Measurements from ENCODE around the gene RASL10B. TPM values are rescaled to one million over a fixed set of nuclear protein-coding genes. Genes with fewer than 3 reads are reported as not detected.

RASL10B gene
- total RNA-seq, 1 experiment from 2014 or later = 4.3 TPM

GRCh38 chr17:35774499-35774898 is 43.1 kb downstream of the RASL10B start:
- ChIA-PET POLR2A (interaction anchor here (0.6 kb wide), 1 partner anchor 34 kb away, joined by 3 read pairs; no protein-coding TSS in a partner anchor), CTCF (interaction anchor here (1.2 kb wide), 1 partner anchor 10 kb away, joined by 4 read pairs; no protein-coding TSS in a partner anchor)
- TF ChIP-seq POLR2AphosphoS5 (IDR thresholded peaks at IDR 0.05; ENCODE audit: low read depth, low read length) (no peak), CTCF (IDR thresholded peaks at IDR 0.05) (no peak), TCF7L2 (IDR thresholded peaks at IDR 0.05; ENCODE audit: low read depth, low read length) (no peak), SIN3A (IDR thresholded peaks at IDR 0.05; ENCODE audit: borderline replicate concordance, insufficient read depth, low read depth, low read length) (no peak), REST (IDR thresholded peaks at IDR 0.05; ENCODE audit: insufficient read depth in 1 of 2, low read depth in 2 of 2, low read length in 1 of 2) (no peak)
- Histone ChIP-seq H3K9me3 (ENCODE audit: control insufficient read depth, insufficient read depth, low read depth, low read length) (no peaks in the 10 kb centered on the region), H3K4me3 (ENCODE audit: low read depth in 2 of 2, low read length in 2 of 2) (no peak overlapping the region), H3K27ac (ENCODE audit: low read length) (no peak overlapping the region), H3K4me1 (ENCODE audit: control insufficient read depth, insufficient read depth, low read length) (0 out of 2 replicates have a peak, but pooled peaks cover 7% of the 10 kb centered on the region), H3K36me3 (ENCODE audit: control insufficient read depth, insufficient read depth, low read length) (no peaks in the 10 kb centered on the region), H3K27me3 (ENCODE audit: control insufficient read depth, insufficient read depth, low read length) (no peaks in the 10 kb centered on the region)
- no peak for ATAC-seq
- in situ Hi-C loops (cut with HindIII; ENCODE audit: low pct_unique_long_range_greater_than_20kb, low sequenced_read_pairs) = no loop called here
- intact Hi-C loops (cut with micrococcal nuclease; ENCODE audit: unreplicated experiment) = no loop called here
- no TSS peak for BruUV-seq (replicated peaks)
- no peak for DNase-seq (ENCODE audit: low read depth, low spot score)

DNA sequence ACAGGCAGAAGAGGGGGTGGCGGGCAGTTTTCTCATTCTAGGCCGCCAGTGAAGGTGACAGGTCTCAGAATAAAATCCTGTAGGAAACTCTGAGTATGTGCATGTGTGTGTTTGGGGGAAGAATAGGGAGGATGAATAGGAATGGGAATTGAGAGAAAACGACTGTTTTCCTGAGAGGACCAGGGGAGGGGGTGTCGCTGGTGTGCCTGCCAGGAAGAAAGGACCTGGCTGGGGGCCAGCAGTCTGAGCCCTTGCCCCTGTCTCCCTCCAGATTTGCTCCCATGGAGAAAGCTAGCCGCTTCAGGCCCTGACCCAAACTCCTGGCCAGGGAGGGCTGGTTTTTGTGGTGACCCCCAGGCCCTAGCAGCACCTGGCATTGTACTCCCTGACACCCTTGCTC is 43.6 kb downstream of the RASL10B start:
- intact Hi-C loops (cut with micrococcal nuclease; ENCODE audit: unreplicated experiment) = no loop called here
- H3K4me3 ChIP-seq (ENCODE audit: low read depth in 2 of 2, low read length in 2 of 2) = no peak overlapping the region
- H3K9me3 ChIP-seq (ENCODE audit: control insufficient read depth, insufficient read depth, low read depth, low read length) = no peaks in the 10 kb centered on the region
- no TSS peak for BruUV-seq (replicated peaks)
- 0 out of 2 replicates have a peak, but pooled peaks cover 7% of the 10 kb centered on the region for H3K4me1 ChIP-seq (ENCODE audit: control insufficient read depth, insufficient read depth, low read length)
- no peak overlapping the region for H3K27ac ChIP-seq (ENCODE audit: low read length)
- ChIA-PET CTCF (no interaction called here), POLR2A (interaction anchor here (0.6 kb wide), 1 partner anchor 35 kb away, joined by 3 read pairs; no protein-coding TSS in a partner anchor)
- no peak for DNase-seq (ENCODE audit: low read depth, low spot score)
- TF ChIP-seq REST (IDR thresholded peaks at IDR 0.05; ENCODE audit: insufficient read depth in 1 of 2, low read depth in 2 of 2, low read length in 1 of 2) (no peak), TCF7L2 (IDR thresholded peaks at IDR 0.05; ENCODE audit: low read depth, low read length) (no peak), CTCF (IDR thresholded peaks at IDR 0.05) (no peak)
- no peaks in the 10 kb centered on the region for H3K27me3 ChIP-seq (ENCODE audit: control insufficient read depth, insufficient read depth, low read length)
- no peak for ATAC-seq
- in situ Hi-C loops (cut with HindIII; ENCODE audit: low pct_unique_long_range_greater_than_20kb, low sequenced_read_pairs) = no loop called here
- no peaks in the 10 kb centered on the region for H3K36me3 ChIP-seq (ENCODE audit: control insufficient read depth, insufficient read depth, low read length)

Measured in Panc1 (cell line).